HL-60 (cell line): ENCODE measurements around the gene CPNE6.

ENCODE experiments used
- DNase-seq, 2 experiments: peaks; one replicate each; pipeline ENCODE4 v3.0.0-alpha.2; 2010 to 2020; ENCODE audit warnings: low read depth in 1 of 2, low spot score in 1 of 2
- H3K27ac ChIP-seq: fragments of 250-450 bp; sonication (Bioruptor Pico); replicated peaks from 2 replicates; pipeline ENCODE4 v1.5.1; 2020; ENCODE audit warnings: mild to moderate bottlenecking, moderate library complexity
- H3K27me3 ChIP-seq: fragments of 250-450 bp; sonication (Bioruptor Pico); 2 replicates; pipeline ENCODE4 v1.5.1; 2021; ENCODE audit warnings: mild to moderate bottlenecking, moderate library complexity; ENCODE audit not compliant: insufficient read depth, poor library complexity, severe bottlenecking
- H3K4me3 ChIP-seq: replicated peaks from 2 replicates; pipeline ENCODE4 v1.5.1; 2011; ENCODE audit warnings: mild to moderate bottlenecking, control low read depth, low read length; ENCODE audit not compliant: insufficient read depth
- CTCF ChIP-seq: IDR thresholded peaks from one replicate; pipeline ENCODE4 v1.5.1; 2011; ENCODE audit warnings: low read length, control low read depth, inconsistent platforms; ENCODE audit not compliant: insufficient read depth
- GABPA ChIP-seq: IDR thresholded peaks from 2 replicates; pipeline ENCODE4 v1.6.1; 2012; ENCODE audit warnings: low read depth
- POLR2AphosphoS5 ChIP-seq: IDR thresholded peaks from 2 replicates; pipeline ENCODE4 v1.6.1; 2012; ENCODE audit warnings: low read depth
- REST ChIP-seq: IDR thresholded peaks from 2 replicates; pipeline ENCODE4 v1.6.1; 2012; ENCODE audit warnings: low read depth; ENCODE audit not compliant: insufficient replicate concordance
- SPI1 ChIP-seq: IDR thresholded peaks from 2 replicates; pipeline ENCODE4 v1.6.1; 2012; ENCODE audit warnings: low read depth, mild to moderate bottlenecking, borderline replicate concordance

The CPNE6 gene

GRCh38 chr14:24072881-24073877 is 1.8 kb downstream of the CPNE6 start:
- Histone ChIP-seq H3K27ac (no peak overlapping the region), H3K27me3 (no peaks in the 10 kb centered on the region), H3K4me3 (no peak overlapping the region)
- TF ChIP-seq GABPA: no peak
- TF ChIP-seq REST: no peak
- TF ChIP-seq CTCF: no peak
- no peak for TF ChIP-seq SPI1
- no peak for TF ChIP-seq POLR2AphosphoS5
- DNase-seq: no peak

- TF ChIP-seq POLR2AphosphoS5 (no peak), SPI1 (no peak), REST (no peak), GABPA (no peak), CTCF (no peak)
- DNase-seq: no peak
- no peak overlapping the region for H3K4me3 ChIP-seq
- no peaks in the 10 kb centered on the region for H3K27me3 ChIP-seq
- no peak overlapping the region for H3K27ac ChIP-seq
Measured at GRCh38 chr14:24074625-24075484, 3.5 kb downstream of the CPNE6 start.

- DNase-seq: no peak
- no peak for TF ChIP-seq CTCF
- no peak for TF ChIP-seq SPI1
- no peak for TF ChIP-seq GABPA
- no peak for TF ChIP-seq REST
- TF ChIP-seq POLR2AphosphoS5: no peak
- peaks cover 3% of the 10 kb centered on the region for H3K27me3 ChIP-seq
- no peak overlapping the region for H3K27ac ChIP-seq
- no peak overlapping the region for H3K4me3 ChIP-seq
Measured at GRCh38 chr14:24075485-24076301, 4.3 kb downstream of the CPNE6 start.
